ENCODE measurements around the gene ORC6.

Gene ORC6

DNA sequence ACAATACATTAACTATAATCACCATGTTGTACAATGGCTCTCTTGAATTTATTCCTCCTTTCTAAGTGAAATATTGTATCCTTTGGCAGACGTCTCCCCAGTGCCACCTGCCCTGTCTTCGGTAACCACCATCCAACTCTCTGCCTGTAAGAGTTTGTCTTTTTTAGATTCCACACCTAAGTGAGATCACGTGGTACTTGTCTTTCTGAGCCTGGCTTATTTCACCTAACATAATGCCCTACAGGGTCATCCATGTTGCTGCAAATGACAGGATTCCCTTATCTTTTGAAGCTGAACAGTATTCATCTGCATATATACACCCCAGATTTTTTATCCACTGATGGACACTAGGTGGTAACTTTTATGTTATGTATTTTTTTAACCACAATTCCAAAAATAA lies 24.2 kb downstream of the ORC6 start:
- Histone ChIP-seq H3F3A (ENCODE audit: control insufficient read depth, insufficient read depth) (no peaks in the 10 kb centered on the region), H3K79me2 (ENCODE audit: control insufficient read depth, low read length) (no peaks in the 10 kb centered on the region), H3K4me2 (ENCODE audit: low read length) (no peak overlapping the region), H3K36me3 (ENCODE audit: control insufficient read depth, low read length) (no peaks in the 10 kb centered on the region), H3K4me3 (ENCODE audit: low read length) (no peak overlapping the region), H3K9me3 (ENCODE audit: control insufficient read depth, insufficient read depth, low read length) (no peaks in the 10 kb centered on the region), H3K27me3 (ENCODE audit: control insufficient read depth, low read length) (no peaks in the 10 kb centered on the region), H4K20me1 (ENCODE audit: control insufficient read depth, insufficient read depth, low read depth, low read length) (no peaks in the 10 kb centered on the region), H3K4me1 (ENCODE audit: control insufficient read depth, low read length) (peaks cover 14% of the 10 kb centered on the region), H3K9me2 (replicated peaks; ENCODE audit: control insufficient read depth, low read length) (no peaks in the 10 kb centered on the region), H3K27ac (ENCODE audit: low read depth, low read length) (no peak overlapping the region)
- no peak for TF ChIP-seq EZH2phosphoT487 (IDR thresholded peaks at IDR 0.05; ENCODE audit: borderline replicate concordance, low read length)
- TF ChIP-seq, protein P1, sequence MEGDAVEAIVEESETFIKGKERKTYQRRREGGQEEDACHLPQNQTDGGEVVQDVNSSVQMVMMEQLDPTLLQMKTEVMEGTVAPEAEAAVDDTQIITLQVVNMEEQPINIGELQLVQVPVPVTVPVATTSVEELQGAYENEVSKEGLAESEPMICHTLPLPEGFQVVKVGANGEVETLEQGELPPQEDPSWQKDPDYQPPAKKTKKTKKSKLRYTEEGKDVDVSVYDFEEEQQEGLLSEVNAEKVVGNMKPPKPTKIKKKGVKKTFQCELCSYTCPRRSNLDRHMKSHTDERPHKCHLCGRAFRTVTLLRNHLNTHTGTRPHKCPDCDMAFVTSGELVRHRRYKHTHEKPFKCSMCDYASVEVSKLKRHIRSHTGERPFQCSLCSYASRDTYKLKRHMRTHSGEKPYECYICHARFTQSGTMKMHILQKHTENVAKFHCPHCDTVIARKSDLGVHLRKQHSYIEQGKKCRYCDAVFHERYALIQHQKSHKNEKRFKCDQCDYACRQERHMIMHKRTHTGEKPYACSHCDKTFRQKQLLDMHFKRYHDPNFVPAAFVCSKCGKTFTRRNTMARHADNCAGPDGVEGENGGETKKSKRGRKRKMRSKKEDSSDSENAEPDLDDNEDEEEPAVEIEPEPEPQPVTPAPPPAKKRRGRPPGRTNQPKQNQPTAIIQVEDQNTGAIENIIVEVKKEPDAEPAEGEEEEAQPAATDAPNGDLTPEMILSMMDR (IDR thresholded peaks at IDR 0.05; ENCODE audit: low read depth, low read length, poor library complexity, severe bottlenecking), result no peak

DNA sequence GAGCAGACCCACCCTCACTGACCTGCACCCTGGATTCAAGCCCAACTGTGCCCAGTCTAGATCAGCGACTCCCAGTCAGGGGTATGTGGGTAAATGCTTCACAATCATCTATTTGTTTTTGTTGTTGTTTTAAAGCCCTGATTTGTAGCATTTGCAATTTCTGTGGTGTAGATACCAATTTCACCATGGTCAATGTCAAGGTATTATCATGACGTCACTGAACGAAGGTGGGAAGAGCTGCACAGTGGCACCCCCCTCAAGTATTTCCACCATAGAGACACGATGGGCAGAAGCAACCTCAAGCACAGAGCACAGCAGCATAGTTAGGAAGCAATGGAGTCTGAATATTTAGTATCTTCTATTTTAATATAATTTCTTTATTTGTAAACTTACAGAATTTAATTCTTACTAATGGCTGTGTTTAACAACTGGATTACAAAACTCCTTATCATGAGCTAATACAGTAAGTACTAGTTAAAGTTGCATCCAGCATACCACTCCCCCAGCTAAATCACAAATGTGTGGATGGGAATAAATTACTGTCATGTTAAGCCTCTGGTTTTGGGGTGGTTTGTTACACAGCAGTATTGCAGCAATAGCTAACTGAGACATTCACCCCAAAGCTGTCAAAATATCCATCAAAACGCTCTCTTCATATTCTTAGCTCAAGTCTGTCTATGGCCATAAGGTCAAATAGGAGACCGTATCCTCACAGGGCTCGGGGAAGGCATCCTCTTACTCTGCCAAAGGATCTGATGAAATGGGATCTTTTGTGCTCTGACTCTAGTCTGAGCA lies 25.5 kb downstream of the ORC6 start:
- H3K27me3 ChIP-seq (ENCODE audit: control insufficient read depth, low read length), result no peaks in the 10 kb centered on the region
- H3K27ac ChIP-seq (ENCODE audit: low read depth, low read length), result no peak overlapping the region
- no peak for TF ChIP-seq EZH2phosphoT487 (IDR thresholded peaks at IDR 0.05; ENCODE audit: borderline replicate concordance, low read length)
- TF ChIP-seq, protein P1 (IDR thresholded peaks at IDR 0.05; ENCODE audit: low read depth, low read length, poor library complexity, severe bottlenecking), result no peak
- H3K4me3 ChIP-seq (ENCODE audit: low read length), result no peak overlapping the region
- no peaks in the 10 kb centered on the region for H3K9me3 ChIP-seq (ENCODE audit: control insufficient read depth, insufficient read depth, low read length)
- no peaks in the 10 kb centered on the region for H3K79me2 ChIP-seq (ENCODE audit: control insufficient read depth, low read length)
- no peak overlapping the region for H3K4me2 ChIP-seq (ENCODE audit: low read length)
- no peaks in the 10 kb centered on the region for H4K20me1 ChIP-seq (ENCODE audit: control insufficient read depth, insufficient read depth, low read depth, low read length)
- no peaks in the 10 kb centered on the region for H3F3A ChIP-seq (ENCODE audit: control insufficient read depth, insufficient read depth)
- no peaks in the 10 kb centered on the region for H3K36me3 ChIP-seq (ENCODE audit: control insufficient read depth, low read length)
- no peaks in the 10 kb centered on the region for H3K9me2 ChIP-seq (replicated peaks; ENCODE audit: control insufficient read depth, low read length)
- H3K4me1 ChIP-seq (ENCODE audit: control insufficient read depth, low read length), result peaks cover 14% of the 10 kb centered on the region

DNA sequence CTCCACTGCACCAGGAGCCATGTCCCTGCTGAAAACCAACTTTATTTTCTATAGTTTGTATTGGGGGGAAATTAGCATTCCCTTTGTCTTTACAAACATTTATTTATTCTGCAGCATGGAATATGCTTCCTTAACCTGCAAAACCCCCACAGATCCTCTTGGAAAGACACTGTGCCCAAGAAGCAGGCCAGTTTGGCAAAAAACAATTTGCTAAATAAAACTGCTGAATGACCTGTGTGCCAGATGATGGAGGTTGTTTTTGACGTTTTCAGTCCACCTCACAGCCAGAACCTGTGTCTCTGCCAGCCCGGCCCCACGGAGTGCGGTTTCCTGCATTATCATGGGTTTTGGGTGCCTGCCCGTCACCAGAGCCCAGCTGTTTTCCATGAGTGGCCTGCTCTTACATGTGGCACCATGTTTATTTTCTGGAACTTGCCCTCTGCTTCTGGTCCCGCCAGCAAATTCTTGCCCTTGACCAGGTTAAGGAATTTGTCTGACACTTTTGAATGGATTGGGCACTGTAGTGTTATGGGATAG lies 26.4 kb downstream of the ORC6 start:
- no peaks in the 10 kb centered on the region for H3K9me3 ChIP-seq (ENCODE audit: control insufficient read depth, insufficient read depth, low read length)
- TF ChIP-seq, protein P1 (IDR thresholded peaks at IDR 0.05; ENCODE audit: low read depth, low read length, poor library complexity, severe bottlenecking), result no peak
- TF ChIP-seq EZH2phosphoT487 (IDR thresholded peaks at IDR 0.05; ENCODE audit: borderline replicate concordance, low read length), result no peak
- no peaks in the 10 kb centered on the region for H3K27me3 ChIP-seq (ENCODE audit: control insufficient read depth, low read length)
- no peaks in the 10 kb centered on the region for H3K36me3 ChIP-seq (ENCODE audit: control insufficient read depth, low read length)
- no peaks in the 10 kb centered on the region for H3F3A ChIP-seq (ENCODE audit: control insufficient read depth, insufficient read depth)
- no peak overlapping the region for H3K4me2 ChIP-seq (ENCODE audit: low read length)
- peaks cover 14% of the 10 kb centered on the region for H3K4me1 ChIP-seq (ENCODE audit: control insufficient read depth, low read length)
- no peaks in the 10 kb centered on the region for H4K20me1 ChIP-seq (ENCODE audit: control insufficient read depth, insufficient read depth, low read depth, low read length)
- no peaks in the 10 kb centered on the region for H3K9me2 ChIP-seq (replicated peaks; ENCODE audit: control insufficient read depth, low read length)
- H3K79me2 ChIP-seq (ENCODE audit: control insufficient read depth, low read length), result no peaks in the 10 kb centered on the region
- no peak overlapping the region for H3K27ac ChIP-seq (ENCODE audit: low read depth, low read length)
- no peak overlapping the region for H3K4me3 ChIP-seq (ENCODE audit: low read length)
